Measurements from ENCODE around the gene ALX3.
A peak's percentile ranks its signal among the peaks of the same experiment; 100 is the strongest.

The ALX3 gene

DNA sequence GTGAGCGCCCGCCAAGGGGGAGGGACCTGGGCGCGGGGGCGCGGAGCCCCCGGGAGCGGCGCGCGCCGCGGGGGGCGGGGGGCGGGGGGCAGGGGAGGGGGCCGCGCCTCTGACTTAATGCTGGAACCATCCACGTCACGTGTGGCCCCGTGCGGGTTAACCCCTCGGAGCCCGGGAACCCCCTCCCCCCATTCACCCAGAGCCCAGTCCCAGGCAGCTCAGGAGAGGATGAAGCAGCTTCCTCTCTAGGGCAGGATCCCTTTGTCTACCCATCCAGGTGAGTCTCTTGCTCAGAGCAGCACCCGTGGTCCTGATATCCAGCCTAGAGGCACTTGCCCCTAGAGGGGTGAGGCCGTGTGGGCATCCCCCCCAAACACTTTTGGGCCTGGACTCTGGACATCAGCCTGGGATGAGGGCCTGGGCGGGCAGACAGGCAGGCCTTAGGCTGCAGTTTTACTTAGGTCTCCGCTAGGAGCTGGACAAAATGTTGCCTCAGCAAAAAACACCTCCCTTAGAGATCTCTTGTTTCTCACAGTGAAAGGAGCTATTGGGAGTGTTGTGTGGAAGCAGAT lies at the start of gene ALX3:
TSS of gene ALX3 (minus strand) at position 2 of the 572 bp plus-strand sequence. CDS start 60 bp downstream, outside the sequence.
- Mint-ChIP-seq H3K27me3 (peaks cover 74% of the 10 kb centered on the region), H3K4me3 (peak within 1 kb of the TSS; percentile 2), H3K36me3 (ENCODE audit: low read depth) (no peaks in the 10 kb centered on the region), H3K9me3 (no peaks in the 10 kb centered on the region), H3K27ac (no peak within 1 kb of the TSS), H3K4me1 (ENCODE audit: low read depth) (peaks cover 6% of the 10 kb centered on the region)

- no peak overlapping the region for H3K4me3 Mint-ChIP-seq
- H3K9me3 Mint-ChIP-seq: peaks cover 12% of the 10 kb centered on the region
- peaks cover 13% of the 10 kb centered on the region for H3K4me1 Mint-ChIP-seq (ENCODE audit: low read depth)
- H3K27me3 Mint-ChIP-seq: peaks cover 30% of the 10 kb centered on the region
- H3K27ac Mint-ChIP-seq: no peak overlapping the region
- H3K36me3 Mint-ChIP-seq (ENCODE audit: low read depth): peaks cover 4% of the 10 kb centered on the region
Observed at GRCh38 chr1:110119843-110120242, 49.4 kb upstream of the ALX3 start.

- Mint-ChIP-seq H3K36me3 (ENCODE audit: low read depth) (peaks cover 4% of the 10 kb centered on the region), H3K4me1 (ENCODE audit: low read depth) (peaks cover 13% of the 10 kb centered on the region), H3K27me3 (peaks cover 29% of the 10 kb centered on the region), H3K4me3 (no peak overlapping the region), H3K27ac (peak overlapping the region; percentile 2), H3K9me3 (peaks cover 9% of the 10 kb centered on the region)
Observed at GRCh38 chr1:110118636-110119396, 48.3 kb upstream of the ALX3 start.

- Mint-ChIP-seq H3K4me3 (no peak overlapping the region), H3K4me1 (ENCODE audit: low read depth) (peaks cover 13% of the 10 kb centered on the region), H3K27me3 (peaks cover 22% of the 10 kb centered on the region), H3K36me3 (ENCODE audit: low read depth) (no peaks in the 10 kb centered on the region), H3K9me3 (no peaks in the 10 kb centered on the region), H3K27ac (no peak overlapping the region)
Observed at GRCh38 chr1:110114784-110115183, 44.3 kb upstream of the ALX3 start.

DNA sequence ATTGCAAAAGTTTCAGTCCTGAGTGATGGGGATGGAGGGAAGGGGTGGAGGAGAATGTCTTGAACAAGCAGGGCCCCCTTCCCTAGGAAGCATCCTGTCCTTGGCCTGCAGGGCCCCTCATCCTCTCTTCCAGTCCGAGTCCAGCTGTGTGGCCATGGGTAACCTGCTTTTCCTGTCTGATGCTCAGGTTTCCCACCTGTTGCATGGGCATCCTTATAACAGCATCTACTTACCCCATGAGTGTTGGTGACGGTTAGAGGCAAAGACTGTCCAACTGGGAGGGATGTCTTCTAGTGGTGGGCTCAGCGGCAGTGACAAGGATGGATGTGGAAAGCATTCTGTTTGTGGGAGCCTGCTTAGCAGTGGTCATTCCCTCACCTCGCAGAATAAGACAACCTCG lies 43.7 kb upstream of the ALX3 start:
- no peak overlapping the region for H3K27ac Mint-ChIP-seq
- no peaks in the 10 kb centered on the region for H3K9me3 Mint-ChIP-seq
- peaks cover 28% of the 10 kb centered on the region for H3K27me3 Mint-ChIP-seq
- no peaks in the 10 kb centered on the region for H3K36me3 Mint-ChIP-seq (ENCODE audit: low read depth)
- H3K4me1 Mint-ChIP-seq (ENCODE audit: low read depth): peaks cover 8% of the 10 kb centered on the region
- no peak overlapping the region for H3K4me3 Mint-ChIP-seq

DNA sequence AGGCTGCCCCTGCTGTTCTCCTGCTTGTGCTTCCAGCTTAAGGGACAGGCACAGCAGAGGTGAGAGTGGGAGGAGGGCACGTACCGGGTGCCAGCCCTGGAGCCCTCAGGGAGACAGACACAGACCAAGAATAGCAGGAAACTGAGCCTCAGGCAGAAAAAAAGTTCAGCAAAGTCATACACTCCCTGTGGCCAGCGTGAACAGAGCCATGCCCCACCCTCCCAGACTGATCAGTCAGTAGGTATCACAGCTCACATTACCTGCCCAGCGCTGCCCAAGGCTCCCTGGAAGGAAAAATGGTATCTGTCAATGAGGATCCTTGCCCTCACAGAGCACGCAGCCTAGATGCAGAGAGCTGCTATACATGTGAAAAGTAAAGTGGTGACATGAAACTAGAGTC lies 43.1 kb upstream of the ALX3 start:
- Mint-ChIP-seq H3K27ac (no peak overlapping the region), H3K9me3 (no peaks in the 10 kb centered on the region), H3K4me1 (ENCODE audit: low read depth) (peaks cover 3% of the 10 kb centered on the region), H3K27me3 (peaks cover 28% of the 10 kb centered on the region), H3K4me3 (no peak overlapping the region), H3K36me3 (ENCODE audit: low read depth) (no peaks in the 10 kb centered on the region)

DNA sequence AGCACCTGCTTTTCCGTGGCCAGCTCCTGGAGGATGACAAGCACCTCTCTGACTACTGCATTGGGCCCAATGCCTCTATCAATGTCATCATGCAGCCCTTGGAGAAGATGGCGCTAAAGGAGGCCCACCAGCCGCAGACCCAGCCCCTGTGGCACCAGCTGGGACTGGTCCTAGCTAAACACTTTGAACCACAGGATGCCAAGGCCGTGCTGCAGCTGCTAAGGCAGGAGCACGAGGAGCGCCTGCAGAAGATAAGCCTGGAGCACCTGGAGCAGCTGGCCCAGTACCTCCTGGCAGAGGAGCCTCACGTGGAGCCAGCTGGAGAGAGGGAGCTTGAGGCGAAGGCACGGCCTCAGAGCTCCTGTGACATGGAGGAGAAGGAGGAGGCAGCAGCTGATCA lies 42.2 kb upstream of the ALX3 start:
- Mint-ChIP-seq H3K4me3 (no peak overlapping the region), H3K9me3 (no peaks in the 10 kb centered on the region), H3K27me3 (peaks cover 27% of the 10 kb centered on the region), H3K36me3 (ENCODE audit: low read depth) (no peaks in the 10 kb centered on the region), H3K27ac (no peak overlapping the region), H3K4me1 (ENCODE audit: low read depth) (no peaks in the 10 kb centered on the region)

- no peak within 1 kb of the TSS for H3K4me3 Mint-ChIP-seq
- H3K27ac Mint-ChIP-seq: no peak within 1 kb of the TSS
- no peaks in the 10 kb centered on the region for H3K4me1 Mint-ChIP-seq (ENCODE audit: low read depth)
- peaks cover 27% of the 10 kb centered on the region for H3K27me3 Mint-ChIP-seq
- no peaks in the 10 kb centered on the region for H3K36me3 Mint-ChIP-seq (ENCODE audit: low read depth)
- no peaks in the 10 kb centered on the region for H3K9me3 Mint-ChIP-seq
Observed at GRCh38 chr1:110112143-110112542, 41.7 kb upstream of the ALX3 start, which contains the start of gene UBL4B. TSS of gene UBL4B (plus strand) at chr1:110112443. CDS start at chr1:110112535, 92 bp downstream.

DNA sequence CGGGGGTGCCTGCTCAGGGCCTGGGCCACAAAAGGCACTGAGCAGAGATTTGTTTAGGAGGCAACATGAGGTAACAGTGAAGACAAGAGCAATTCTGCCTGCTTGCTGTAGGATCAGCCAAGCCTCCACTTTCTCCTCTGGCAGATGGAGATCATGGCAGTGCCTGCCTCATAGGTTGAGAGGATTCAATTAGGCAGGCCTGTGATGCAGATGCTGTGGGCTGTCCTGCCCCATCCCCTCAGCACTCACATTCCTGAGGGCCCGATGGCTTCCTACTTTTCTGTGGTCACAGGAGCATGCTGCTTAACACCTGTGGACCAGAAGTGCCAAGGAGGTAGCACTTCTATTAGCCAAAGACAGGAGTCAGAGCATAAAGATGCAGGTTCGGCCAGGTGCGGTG lies 40.6 kb upstream of the ALX3 start:
- Mint-ChIP-seq H3K36me3 (ENCODE audit: low read depth) (no peaks in the 10 kb centered on the region), H3K4me1 (ENCODE audit: low read depth) (no peaks in the 10 kb centered on the region), H3K4me3 (no peak overlapping the region), H3K27ac (no peak overlapping the region), H3K9me3 (no peaks in the 10 kb centered on the region), H3K27me3 (peaks cover 19% of the 10 kb centered on the region)

- H3K4me3 Mint-ChIP-seq: no peak overlapping the region
- peaks cover 10% of the 10 kb centered on the region for H3K27me3 Mint-ChIP-seq
- H3K4me1 Mint-ChIP-seq (ENCODE audit: low read depth): no peaks in the 10 kb centered on the region
- no peaks in the 10 kb centered on the region for H3K9me3 Mint-ChIP-seq
- no peaks in the 10 kb centered on the region for H3K36me3 Mint-ChIP-seq (ENCODE audit: low read depth)
- no peak overlapping the region for H3K27ac Mint-ChIP-seq
Observed at GRCh38 chr1:110107867-110108469, 37.5 kb upstream of the ALX3 start.

- no peak overlapping the region for H3K4me3 Mint-ChIP-seq
- H3K9me3 Mint-ChIP-seq: no peaks in the 10 kb centered on the region
- H3K27me3 Mint-ChIP-seq: peaks cover 10% of the 10 kb centered on the region
- H3K27ac Mint-ChIP-seq: no peak overlapping the region
- peaks cover 7% of the 10 kb centered on the region for H3K4me1 Mint-ChIP-seq (ENCODE audit: low read depth)
- no peaks in the 10 kb centered on the region for H3K36me3 Mint-ChIP-seq (ENCODE audit: low read depth)
Observed at GRCh38 chr1:110106013-110106941, 35.8 kb upstream of the ALX3 start.

DNA sequence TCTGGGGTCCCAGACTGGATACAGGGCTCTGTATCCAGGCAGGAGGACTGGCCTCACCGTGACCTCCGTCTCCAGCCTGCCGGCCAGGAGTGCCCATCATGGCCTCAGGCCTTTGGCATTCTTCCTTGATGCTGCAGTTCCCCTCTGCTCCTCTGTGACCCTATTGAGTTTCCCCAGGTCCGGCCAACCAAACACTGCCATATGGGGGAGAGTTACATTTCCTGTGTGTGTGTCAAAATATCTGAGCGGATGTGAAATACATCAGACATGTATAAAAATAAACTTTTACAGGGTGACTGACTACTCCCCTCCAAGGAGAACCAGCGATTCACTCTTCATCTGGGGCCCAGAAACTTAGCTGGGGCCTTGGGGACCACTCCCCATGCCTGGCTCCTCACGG lies 31.6 kb upstream of the ALX3 start:
- no peaks in the 10 kb centered on the region for H3K9me3 Mint-ChIP-seq
- no peak overlapping the region for H3K4me3 Mint-ChIP-seq

GRCh38 chr1:110100335-110100734 lies 29.9 kb upstream of the ALX3 start:
- no peaks in the 10 kb centered on the region for H3K36me3 Mint-ChIP-seq (ENCODE audit: low read depth)
- H3K4me1 Mint-ChIP-seq (ENCODE audit: low read depth): peaks cover 7% of the 10 kb centered on the region
- H3K9me3 Mint-ChIP-seq: no peaks in the 10 kb centered on the region
- peaks cover 17% of the 10 kb centered on the region for H3K27me3 Mint-ChIP-seq
- H3K4me3 Mint-ChIP-seq: no peak overlapping the region
- no peak overlapping the region for H3K27ac Mint-ChIP-seq

More for the DNA sequence above, 31.6 kb upstream of the ALX3 start:
- H3K27me3 Mint-ChIP-seq: peaks cover 9% of the 10 kb centered on the region
- no peak overlapping the region for H3K27ac Mint-ChIP-seq
- no peaks in the 10 kb centered on the region for H3K36me3 Mint-ChIP-seq (ENCODE audit: low read depth)
- peaks cover 7% of the 10 kb centered on the region for H3K4me1 Mint-ChIP-seq (ENCODE audit: low read depth)

GRCh38 chr1:110098222-110099026 lies 28.0 kb upstream of the ALX3 start:
- no peak overlapping the region for H3K4me3 Mint-ChIP-seq
- H3K4me1 Mint-ChIP-seq (ENCODE audit: low read depth): peaks cover 7% of the 10 kb centered on the region
- no peak overlapping the region for H3K27ac Mint-ChIP-seq
- peaks cover 17% of the 10 kb centered on the region for H3K27me3 Mint-ChIP-seq
- no peaks in the 10 kb centered on the region for H3K9me3 Mint-ChIP-seq
- no peaks in the 10 kb centered on the region for H3K36me3 Mint-ChIP-seq (ENCODE audit: low read depth)

All from stimulated activated naive CD8-positive, alpha-beta T cell treated with anti-CD3 and anti-CD28 coated beads, Interleukin-15, Interleukin-2, amounts not matched to agents 100 ng/mL and 50 ng/mL, for 24 hours (primary cell).